SK-N-SH treated with all-trans-retinoic acid at 6 μM for 48 hours (cell line): ENCODE results near the gene MED20.

Source experiments
- ATAC-seq: fragments of 200-7000 bp; cut with Tn5 transposase; 3 replicates; pipeline ENCODE4 v1.9.1; 2020; ENCODE audit warnings: mild to moderate bottlenecking, moderate library complexity
- ARNTL ChIP-seq: fragments of 450-650 bp; formaldehyde crosslinking; IDR thresholded peaks from 2 replicates; pipeline ENCODE4 v1.5.0; 2020; ENCODE audit warnings: low read depth, mild to moderate bottlenecking, moderate library complexity, borderline replicate concordance
- BACH2 ChIP-seq: fragments of 250-450 bp; sonication (Bioruptor Pico); IDR thresholded peaks from 2 replicates; pipeline ENCODE4 v1.9.0; 2021; ENCODE audit warnings: mild to moderate bottlenecking, borderline replicate concordance
- CSDC2 ChIP-seq: fragments of 250-450 bp; sonication (Bioruptor Pico); IDR thresholded peaks from 2 replicates; pipeline ENCODE4 v1.5.0; 2020; ENCODE audit warnings: mild to moderate bottlenecking, moderate library complexity
- ESRRG ChIP-seq: fragments of 250-450 bp; sonication (Bioruptor Pico); IDR thresholded peaks from 2 replicates; pipeline ENCODE4 v1.6.1; 2021; ENCODE audit warnings: mild to moderate bottlenecking
- GLIS3 ChIP-seq: fragments of 250-450 bp; sonication (Bioruptor Pico); IDR thresholded peaks from 2 replicates; pipeline ENCODE4 v1.5.0; 2020; ENCODE audit warnings: mild to moderate bottlenecking, moderate library complexity
- ISL1 ChIP-seq: fragments of 250-450 bp; sonication (Bioruptor Pico); IDR thresholded peaks from 2 replicates; pipeline ENCODE4 v2.1.2; 2022; ENCODE audit warnings: mild to moderate bottlenecking, moderate library complexity
- OSR1 ChIP-seq: fragments of 250-450 bp; sonication (Bioruptor Pico); IDR thresholded peaks from 2 replicates; pipeline ENCODE4 v1.8.0; 2022; ENCODE audit warnings: moderate library complexity, mild to moderate bottlenecking, inconsistent platforms
- PATZ1 ChIP-seq: fragments of 250-450 bp; sonication (Bioruptor Pico); IDR thresholded peaks from 2 replicates; pipeline ENCODE4 v1.8.0; 2020; ENCODE audit warnings: mild to moderate bottlenecking, moderate library complexity, borderline replicate concordance
- POU6F1 ChIP-seq: fragments of 250-450 bp; sonication (Bioruptor Pico); IDR thresholded peaks from 2 replicates; pipeline ENCODE4 v1.8.0; 2021; ENCODE audit warnings: low read depth, mild to moderate bottlenecking, moderate library complexity, borderline replicate concordance
- PPARA ChIP-seq: fragments of 250-450 bp; sonication (Bioruptor Pico); IDR thresholded peaks from 2 replicates; pipeline ENCODE4 v1.5.0; 2020; ENCODE audit warnings: mild to moderate bottlenecking, borderline replicate concordance
- RARB ChIP-seq: fragments of 250-450 bp; sonication (Bioruptor Pico); IDR thresholded peaks from 2 replicates; pipeline ENCODE4 v1.8.0; 2021; ENCODE audit warnings: mild to moderate bottlenecking, moderate library complexity
- SNAI2 ChIP-seq: fragments of 250-450 bp; sonication (Bioruptor Pico); IDR thresholded peaks from 2 replicates; pipeline ENCODE4 v1.5.0; 2020; ENCODE audit warnings: mild to moderate bottlenecking, moderate library complexity
- TCF4 ChIP-seq: fragments of 250-450 bp; sonication (Bioruptor Pico); IDR thresholded peaks from 2 replicates; pipeline ENCODE4 v1.8.0; 2021; ENCODE audit warnings: mild to moderate bottlenecking, moderate library complexity, borderline replicate concordance
- TOX ChIP-seq: fragments of 250-450 bp; sonication (Bioruptor Pico); IDR thresholded peaks from 2 replicates; pipeline ENCODE4 v1.8.0; 2021; ENCODE audit warnings: mild to moderate bottlenecking, moderate library complexity, borderline replicate concordance
- TSHZ2 ChIP-seq: fragments of 250-450 bp; sonication (Bioruptor Pico); IDR thresholded peaks from 2 replicates; pipeline ENCODE4 v1.5.0; 2020; ENCODE audit warnings: mild to moderate bottlenecking, moderate library complexity
- ZC3H10 ChIP-seq: fragments of 250-450 bp; sonication (Bioruptor Pico); IDR thresholded peaks from 2 replicates; pipeline ENCODE4 v1.5.1; 2021; ENCODE audit warnings: mild to moderate bottlenecking, moderate library complexity
- ZFP3 ChIP-seq: fragments of 250-450 bp; sonication (Bioruptor Pico); IDR thresholded peaks from 2 replicates; pipeline ENCODE4 v1.5.0; 2020; ENCODE audit warnings: mild to moderate bottlenecking, moderate library complexity
- ZFP30 ChIP-seq: fragments of 450-650 bp; formaldehyde crosslinking; IDR thresholded peaks from 2 replicates; pipeline ENCODE4 v1.5.0; 2022; ENCODE audit warnings: mild to moderate bottlenecking, moderate library complexity
- ZNF565 ChIP-seq: fragments of 450-650 bp; formaldehyde crosslinking; conservative IDR thresholded peaks from 2 replicates; pipeline ENCODE4 v1.5.0; 2020; ENCODE audit warnings: low read depth, mild to moderate bottlenecking, moderate library complexity
- ZNF70 ChIP-seq: fragments of 450-650 bp; formaldehyde crosslinking; IDR thresholded peaks from 2 replicates; pipeline ENCODE4 v1.5.0; 2020; ENCODE audit warnings: mild to moderate bottlenecking, moderate library complexity
- ZNF8 ChIP-seq: fragments of 450-650 bp; formaldehyde crosslinking; IDR thresholded peaks from 2 replicates; pipeline ENCODE4 v1.5.0; 2020; ENCODE audit warnings: mild to moderate bottlenecking, moderate library complexity
- TF ChIP-seq, protein P1 (sequence below): fragments of 250-450 bp; sonication (Bioruptor Pico); IDR thresholded peaks from 2 replicates; pipeline ENCODE4 v1.5.1; 2021; ENCODE audit warnings: mild to moderate bottlenecking, moderate library complexity

MED20 gene

DNA sequence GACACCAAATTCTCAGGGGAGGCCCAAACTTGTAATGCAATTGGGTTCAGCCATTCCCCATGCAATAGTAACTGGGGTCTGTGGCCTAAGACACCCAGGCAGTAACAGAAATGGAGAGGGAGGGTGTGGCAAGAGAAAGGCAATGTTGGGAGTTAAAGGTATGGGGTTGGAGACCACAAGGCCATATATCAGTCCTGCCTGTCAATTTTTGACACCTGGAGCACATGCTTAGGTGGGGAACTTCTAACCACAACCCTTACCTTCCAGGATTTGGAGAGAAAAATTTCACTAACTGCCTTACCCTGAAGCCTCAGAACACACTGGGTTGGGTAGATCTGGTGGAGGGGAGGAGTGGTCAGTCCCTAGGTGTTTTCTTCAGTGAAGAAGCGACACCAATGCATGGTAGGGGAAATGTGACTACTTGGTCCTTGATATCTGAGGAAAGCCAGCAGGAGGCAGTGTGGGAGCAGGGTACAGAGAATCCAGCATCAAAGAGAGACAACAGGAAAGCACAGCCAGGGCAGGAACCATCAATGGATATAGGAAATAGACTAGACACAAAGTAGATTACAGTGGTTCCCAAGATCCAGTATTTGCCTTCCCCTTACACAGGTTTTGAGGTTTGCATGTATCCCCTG, 18.9 kb downstream of the MED20 start:
- no peak for ATAC-seq
- TF ChIP-seq ISL1: no peak
- TF ChIP-seq ZNF70 (CRISPR knock-in tag): no peak
- TF ChIP-seq ZFP3: no peak
- TF ChIP-seq, protein P1, sequence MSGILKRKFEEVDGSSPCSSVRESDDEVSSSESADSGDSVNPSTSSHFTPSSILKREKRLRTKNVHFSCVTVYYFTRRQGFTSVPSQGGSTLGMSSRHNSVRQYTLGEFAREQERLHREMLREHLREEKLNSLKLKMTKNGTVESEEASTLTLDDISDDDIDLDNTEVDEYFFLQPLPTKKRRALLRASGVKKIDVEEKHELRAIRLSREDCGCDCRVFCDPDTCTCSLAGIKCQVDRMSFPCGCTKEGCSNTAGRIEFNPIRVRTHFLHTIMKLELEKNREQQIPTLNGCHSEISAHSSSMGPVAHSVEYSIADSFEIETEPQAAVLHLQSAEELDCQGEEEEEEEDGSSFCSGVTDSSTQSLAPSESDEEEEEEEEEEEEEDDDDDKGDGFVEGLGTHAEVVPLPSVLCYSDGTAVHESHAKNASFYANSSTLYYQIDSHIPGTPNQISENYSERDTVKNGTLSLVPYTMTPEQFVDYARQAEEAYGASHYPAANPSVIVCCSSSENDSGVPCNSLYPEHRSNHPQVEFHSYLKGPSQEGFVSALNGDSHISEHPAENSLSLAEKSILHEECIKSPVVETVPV (CRISPR knock-in tag): no peak
- no peak for TF ChIP-seq TCF4
- no peak for TF ChIP-seq ARNTL
- TF ChIP-seq ZNF8 (CRISPR knock-in tag): no peak
- no peak for TF ChIP-seq SNAI2
- TF ChIP-seq ESRRG (CRISPR knock-in tag): no peak
- TF ChIP-seq POU6F1 (CRISPR knock-in tag): no peak
- no peak for TF ChIP-seq OSR1 (CRISPR knock-in tag)
- no peak for TF ChIP-seq BACH2 (CRISPR knock-in tag)
- TF ChIP-seq TSHZ2 (CRISPR knock-in tag): no peak
- no peak for TF ChIP-seq CSDC2 (CRISPR knock-in tag)

DNA sequence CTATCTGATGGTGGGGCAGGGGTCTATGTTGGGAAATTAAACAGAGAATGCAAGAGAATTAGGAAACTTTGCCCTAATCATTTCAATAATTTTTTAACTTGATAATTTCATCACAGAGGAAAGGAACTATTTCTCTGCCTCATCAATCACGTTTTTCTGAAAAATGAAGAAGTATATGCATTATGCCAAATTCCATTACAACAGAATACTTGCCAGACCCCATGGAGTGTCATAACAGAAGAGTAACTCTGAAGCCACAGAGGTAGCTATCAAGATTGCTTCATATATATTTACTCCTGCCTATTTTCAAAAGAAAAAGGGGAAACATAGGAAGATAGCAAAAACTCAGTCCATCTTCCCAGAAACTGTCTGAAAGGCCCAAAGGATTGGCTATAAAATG, 20.1 kb downstream of the MED20 start:
- ATAC-seq: no peak
- no peak for TF ChIP-seq TCF4
- TF ChIP-seq ZC3H10 (CRISPR knock-in tag): no peak
- no peak for TF ChIP-seq ZNF70 (CRISPR knock-in tag)
- no peak for TF ChIP-seq PPARA
- TF ChIP-seq ESRRG (CRISPR knock-in tag): no peak
- TF ChIP-seq BACH2 (CRISPR knock-in tag): no peak
- no peak for TF ChIP-seq ISL1
- TF ChIP-seq CSDC2 (CRISPR knock-in tag): no peak
- no peak for TF ChIP-seq ZNF8 (CRISPR knock-in tag)
- no peak for TF ChIP-seq ZFP3
- no peak for TF ChIP-seq GLIS3 (CRISPR knock-in tag)
- no peak for TF ChIP-seq RARB
- no peak for TF ChIP-seq OSR1 (CRISPR knock-in tag)
- TF ChIP-seq PATZ1 (CRISPR knock-in tag): no peak
- no peak for TF ChIP-seq TSHZ2 (CRISPR knock-in tag)
- TF ChIP-seq ZNF565: no peak

DNA sequence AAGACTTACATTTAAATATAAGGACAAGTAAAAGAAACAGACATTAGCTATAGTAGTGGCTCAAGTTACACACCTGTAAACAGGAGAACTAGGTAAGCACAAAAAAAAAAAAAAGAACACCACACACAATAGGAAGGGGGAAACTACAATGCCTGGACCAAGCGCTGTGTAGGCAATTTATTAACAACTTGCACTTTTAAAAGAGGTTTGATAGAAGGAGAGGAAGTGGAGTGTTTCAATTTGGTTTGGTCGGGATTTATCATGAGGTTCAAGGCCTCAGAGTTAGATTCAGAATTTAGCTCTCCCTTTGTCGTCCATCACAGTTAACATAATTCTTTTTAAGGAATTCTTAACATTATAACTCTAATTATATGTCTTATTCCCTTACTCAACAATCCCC, 24.7 kb downstream of the MED20 start:
- ATAC-seq: no peak
- TF ChIP-seq ZFP3: no peak
- no peak for TF ChIP-seq ZFP30
- no peak for TF ChIP-seq TCF4
- no peak for TF ChIP-seq BACH2 (CRISPR knock-in tag)
- TF ChIP-seq ESRRG (CRISPR knock-in tag): no peak
- TF ChIP-seq, protein P1 (CRISPR knock-in tag): no peak
- no peak for TF ChIP-seq OSR1 (CRISPR knock-in tag)
- TF ChIP-seq TOX (CRISPR knock-in tag): no peak
- no peak for TF ChIP-seq GLIS3 (CRISPR knock-in tag)
- no peak for TF ChIP-seq ZC3H10 (CRISPR knock-in tag)
- TF ChIP-seq ZNF70 (CRISPR knock-in tag): no peak
- TF ChIP-seq ZNF565: no peak
- no peak for TF ChIP-seq ARNTL
